Uterus (tissue), 2 donors: ENCODE data around the gene TMEM59L.
"Not testable (repeated sequence)": the region's sequence is repeated elsewhere in the genome, so short reads cannot be mapped to it uniquely, and the experiment has no call there.

Experiments
- POLR2A ChIP-seq, 2 donors: fragments of 450-650 bp; IDR thresholded peaks; one replicate each; pipeline ENCODE4 v1.6.1; 2016; ENCODE audit warnings: antibody characterized with exemption in 2 of 2, mild to moderate bottlenecking in 1 of 2, moderate library complexity in 1 of 2
- TF ChIP-seq, protein P1 (sequence below), 4 experiments: fragments of 200-600 bp in 2 of 4; fragments of 450-650 bp in 2 of 4; sonication (generic) in 2 of 4; IDR thresholded peaks; one replicate each; pipeline ENCODE4 v1.5.1; 2016 to 2019; ENCODE audit warnings: antibody characterized with exemption in 4 of 4, mild to moderate bottlenecking in 2 of 4, moderate library complexity in 1 of 4

- TF ChIP-seq, protein P1, sequence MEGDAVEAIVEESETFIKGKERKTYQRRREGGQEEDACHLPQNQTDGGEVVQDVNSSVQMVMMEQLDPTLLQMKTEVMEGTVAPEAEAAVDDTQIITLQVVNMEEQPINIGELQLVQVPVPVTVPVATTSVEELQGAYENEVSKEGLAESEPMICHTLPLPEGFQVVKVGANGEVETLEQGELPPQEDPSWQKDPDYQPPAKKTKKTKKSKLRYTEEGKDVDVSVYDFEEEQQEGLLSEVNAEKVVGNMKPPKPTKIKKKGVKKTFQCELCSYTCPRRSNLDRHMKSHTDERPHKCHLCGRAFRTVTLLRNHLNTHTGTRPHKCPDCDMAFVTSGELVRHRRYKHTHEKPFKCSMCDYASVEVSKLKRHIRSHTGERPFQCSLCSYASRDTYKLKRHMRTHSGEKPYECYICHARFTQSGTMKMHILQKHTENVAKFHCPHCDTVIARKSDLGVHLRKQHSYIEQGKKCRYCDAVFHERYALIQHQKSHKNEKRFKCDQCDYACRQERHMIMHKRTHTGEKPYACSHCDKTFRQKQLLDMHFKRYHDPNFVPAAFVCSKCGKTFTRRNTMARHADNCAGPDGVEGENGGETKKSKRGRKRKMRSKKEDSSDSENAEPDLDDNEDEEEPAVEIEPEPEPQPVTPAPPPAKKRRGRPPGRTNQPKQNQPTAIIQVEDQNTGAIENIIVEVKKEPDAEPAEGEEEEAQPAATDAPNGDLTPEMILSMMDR (IDR thresholded peaks at IDR 0.05), result not testable (repeated sequence)
- TF ChIP-seq POLR2A (IDR thresholded peaks at IDR 0.05), result not testable (repeated sequence)
These were observed 11.8 kb upstream of the TMEM59L start for GRCh38 chr19:18600692-18601397.
